Nephron (organoid): ENCODE measurements around the gene OST4.

Experiments used
- H3K27ac Mint-ChIP-seq, 3 experiments: 2 replicates each; pipeline ENCODE4 v1.8.0; 2020; ENCODE audit warnings: mixed read lengths in 3 of 3, mild to moderate bottlenecking in 2 of 3, moderate library complexity in 1 of 3
- H3K27me3 Mint-ChIP-seq: 2 replicates; pipeline ENCODE4 v1.8.0; 2021; ENCODE audit warnings: low read depth, mild to moderate bottlenecking, moderate library complexity, mixed read lengths
- H3K36me3 Mint-ChIP-seq: 2 replicates; pipeline ENCODE4 v1.8.0; 2020; ENCODE audit warnings: low read depth, mixed read lengths
- H3K4me1 Mint-ChIP-seq: 2 replicates; pipeline ENCODE4 v1.8.0; 2020; ENCODE audit warnings: mixed read lengths
- H3K4me3 Mint-ChIP-seq, 3 experiments: 2 replicates each; pipeline ENCODE4 v1.8.0; 2020; ENCODE audit warnings: mild to moderate bottlenecking in 3 of 3, mixed read lengths in 3 of 3, moderate library complexity in 2 of 3
- H3K9me3 Mint-ChIP-seq: 2 replicates; pipeline ENCODE4 v1.8.0; 2020; ENCODE audit warnings: mixed read lengths
- CTCF ChIP-seq, 3 experiments: fragments of 200-600 bp; sonication (generic); IDR thresholded peaks; one replicate each; pipeline ENCODE4 v1.5.0; 2021; ENCODE audit warnings: antibody characterized with exemption in 3 of 3; ENCODE audit not compliant: unreplicated experiment in 3 of 3

The OST4 gene

GRCh38 chr2:27053321-27053720 lies 18.1 kb downstream of the OST4 start:
- Mint-ChIP-seq H3K4me1 (peaks cover 16% of the 10 kb centered on the region), H3K9me3 (no peaks in the 10 kb centered on the region), H3K4me3 (peak overlapping the region; percentile 92 to 98 (median 93)), H3K36me3 (peaks cover 40% of the 10 kb centered on the region), H3K27me3 (peaks cover 4% of the 10 kb centered on the region), H3K27ac (peak overlapping the region in 2 of 3 experiments; percentile 12 to 65)
- no peak for TF ChIP-seq CTCF (IDR thresholded peaks at IDR 0.05; ENCODE audit: unreplicated experiment in 3 of 3)

- Mint-ChIP-seq H3K9me3 (no peaks in the 10 kb centered on the region), H3K36me3 (peaks cover 36% of the 10 kb centered on the region), H3K27ac (peak overlapping the region; percentile 81 to 89 (median 81)), H3K4me3 (peak overlapping the region; percentile 92 to 98 (median 93)), H3K27me3 (peaks cover 4% of the 10 kb centered on the region), H3K4me1 (peaks cover 16% of the 10 kb centered on the region)
- TF ChIP-seq CTCF (IDR thresholded peaks at IDR 0.05; ENCODE audit: unreplicated experiment in 3 of 3): no peak
Measured at GRCh38 chr2:27051902-27052645, 19.4 kb downstream of the OST4 start.

- no peak for TF ChIP-seq CTCF (IDR thresholded peaks at IDR 0.05; ENCODE audit: unreplicated experiment in 3 of 3)
- H3K27ac Mint-ChIP-seq: peak within 1 kb of the TSS; percentile 96 to 99 (median 97)
- no peaks in the 10 kb centered on the region for H3K9me3 Mint-ChIP-seq
- H3K4me1 Mint-ChIP-seq: peaks cover 16% of the 10 kb centered on the region
- peaks cover 31% of the 10 kb centered on the region for H3K36me3 Mint-ChIP-seq
- peaks cover 4% of the 10 kb centered on the region for H3K27me3 Mint-ChIP-seq
- peak within 1 kb of the TSS; percentile 97 to 98 (median 97) for H3K4me3 Mint-ChIP-seq
Measured at GRCh38 chr2:27050996-27051901, 20.2 kb downstream of the OST4 start, which contains the start of gene AGBL5. TSS of gene AGBL5 (plus strand) at chr2:27051668. CDS start at chr2:27052959, 1,291 bp downstream.

GRCh38 chr2:27050281-27050995 lies 21.0 kb downstream of the OST4 start:
- Mint-ChIP-seq H3K27me3 (peaks cover 4% of the 10 kb centered on the region), H3K9me3 (no peaks in the 10 kb centered on the region), H3K4me3 (peak overlapping the region; percentile 97 to 98 (median 97))

More at GRCh38 chr2:27050281-27050995, 21.0 kb downstream of the OST4 start:
- peak overlapping the region; percentile 96 to 99 (median 97) for H3K27ac Mint-ChIP-seq
- H3K4me1 Mint-ChIP-seq: peaks cover 16% of the 10 kb centered on the region
- TF ChIP-seq CTCF (IDR thresholded peaks at IDR 0.05; ENCODE audit: unreplicated experiment in 3 of 3): peak; percentile 49 to 55 (median 51)
- peaks cover 24% of the 10 kb centered on the region for H3K36me3 Mint-ChIP-seq
